ENCODE results near the gene MTG1.
"Not testable (repeated sequence)": the region's sequence is repeated elsewhere in the genome, so short reads cannot be mapped to it uniquely, and the experiment has no call there.

MTG1 gene

GRCh38 chr10:133422807-133423771, 29.1 kb downstream of the MTG1 start:
- no peaks in the 10 kb centered on the region for H3K27me3 ChIP-seq (ENCODE audit: insufficient read depth, low read length, poor library complexity, severe bottlenecking)
- no peak overlapping the region for H3K4me3 ChIP-seq (ENCODE audit: low read length, poor library complexity, severe bottlenecking)
- H3K4me2 ChIP-seq (ENCODE audit: low read depth, low read length, poor library complexity, severe bottlenecking): no peak overlapping the region
- no peaks in the 10 kb centered on the region for H3K9me3 ChIP-seq (ENCODE audit: insufficient read depth, low read depth, low read length)
- no peaks in the 10 kb centered on the region for H3K79me2 ChIP-seq (ENCODE audit: insufficient read depth, low read length)
- H2AFZ ChIP-seq (ENCODE audit: low read length): no peak overlapping the region
- H3K9ac ChIP-seq (ENCODE audit: low read depth, low read length, poor library complexity, severe bottlenecking): no peak overlapping the region
- H3K4me1 ChIP-seq (ENCODE audit: insufficient read depth, low read length, poor library complexity, severe bottlenecking): no peaks in the 10 kb centered on the region
- peaks cover 6% of the 10 kb centered on the region; the same call in 1 of the 2 replicates for H3K36me3 ChIP-seq (ENCODE audit: insufficient read depth, low read length)
- no peaks in the 10 kb centered on the region for H3F3A ChIP-seq (ENCODE audit: low read depth)
- no peak for TF ChIP-seq EZH2phosphoT487 (IDR thresholded peaks at IDR 0.05; ENCODE audit: borderline replicate concordance)
- no peaks in the 10 kb centered on the region for H4K20me1 ChIP-seq (ENCODE audit: insufficient read depth, low read length, poor library complexity, severe bottlenecking)
- no peaks in the 10 kb centered on the region for H3K9me2 ChIP-seq (replicated peaks; ENCODE audit: low read depth, low read length)

- H3K27me3 ChIP-seq (ENCODE audit: insufficient read depth, low read length, poor library complexity, severe bottlenecking); H3K9me3 ChIP-seq (ENCODE audit: insufficient read depth, low read depth, low read length); H3F3A ChIP-seq (ENCODE audit: low read depth); H2AFZ ChIP-seq (ENCODE audit: low read length); H3K9me2 ChIP-seq (replicated peaks; ENCODE audit: low read depth, low read length); H3K9ac ChIP-seq (ENCODE audit: low read depth, low read length, poor library complexity, severe bottlenecking); H3K4me3 ChIP-seq (ENCODE audit: low read length, poor library complexity, severe bottlenecking); H3K4me1 ChIP-seq (ENCODE audit: insufficient read depth, low read length, poor library complexity, severe bottlenecking); H3K79me2 ChIP-seq (ENCODE audit: insufficient read depth, low read length); H3K4me2 ChIP-seq (ENCODE audit: low read depth, low read length, poor library complexity, severe bottlenecking); H3K36me3 ChIP-seq (ENCODE audit: insufficient read depth, low read length); H4K20me1 ChIP-seq (ENCODE audit: insufficient read depth, low read length, poor library complexity, severe bottlenecking): not testable (repeated sequence)
These were observed 30.1 kb downstream of the MTG1 start for GRCh38 chr10:133424102-133424501.

GRCh38 chr10:133424601-133425000, 30.6 kb downstream of the MTG1 start, which contains the start of gene SPRN:
SPRN (minus strand) TSS chr10:133424625; CDS start chr10:133423681, 944 bp downstream.
- not testable (repeated sequence) for H3K9me2 ChIP-seq (replicated peaks; ENCODE audit: low read depth, low read length); H3K9ac ChIP-seq (ENCODE audit: low read depth, low read length, poor library complexity, severe bottlenecking); H3K27me3 ChIP-seq (ENCODE audit: insufficient read depth, low read length, poor library complexity, severe bottlenecking); H4K20me1 ChIP-seq (ENCODE audit: insufficient read depth, low read length, poor library complexity, severe bottlenecking); H3F3A ChIP-seq (ENCODE audit: low read depth); H3K4me3 ChIP-seq (ENCODE audit: low read length, poor library complexity, severe bottlenecking); H3K9me3 ChIP-seq (ENCODE audit: insufficient read depth, low read depth, low read length); H2AFZ ChIP-seq (ENCODE audit: low read length); H3K4me2 ChIP-seq (ENCODE audit: low read depth, low read length, poor library complexity, severe bottlenecking); H3K36me3 ChIP-seq (ENCODE audit: insufficient read depth, low read length); H3K4me1 ChIP-seq (ENCODE audit: insufficient read depth, low read length, poor library complexity, severe bottlenecking); H3K79me2 ChIP-seq (ENCODE audit: insufficient read depth, low read length)

GRCh38 chr10:133429571-133429970, 35.6 kb downstream of the MTG1 start:
- not testable (repeated sequence) for H3K9me2 ChIP-seq (replicated peaks; ENCODE audit: low read depth, low read length); H3K36me3 ChIP-seq (ENCODE audit: insufficient read depth, low read length); H2AFZ ChIP-seq (ENCODE audit: low read length); H3K4me3 ChIP-seq (ENCODE audit: low read length, poor library complexity, severe bottlenecking); H3K79me2 ChIP-seq (ENCODE audit: insufficient read depth, low read length); H3K9ac ChIP-seq (ENCODE audit: low read depth, low read length, poor library complexity, severe bottlenecking); H3K4me1 ChIP-seq (ENCODE audit: insufficient read depth, low read length, poor library complexity, severe bottlenecking); H3K9me3 ChIP-seq (ENCODE audit: insufficient read depth, low read depth, low read length); H3K27me3 ChIP-seq (ENCODE audit: insufficient read depth, low read length, poor library complexity, severe bottlenecking); H4K20me1 ChIP-seq (ENCODE audit: insufficient read depth, low read length, poor library complexity, severe bottlenecking); H3K4me2 ChIP-seq (ENCODE audit: low read depth, low read length, poor library complexity, severe bottlenecking); H3F3A ChIP-seq (ENCODE audit: low read depth)

- not testable (repeated sequence) for H3F3A ChIP-seq (ENCODE audit: low read depth); H3K9ac ChIP-seq (ENCODE audit: low read depth, low read length, poor library complexity, severe bottlenecking); H3K79me2 ChIP-seq (ENCODE audit: insufficient read depth, low read length); H3K36me3 ChIP-seq (ENCODE audit: insufficient read depth, low read length); H3K4me1 ChIP-seq (ENCODE audit: insufficient read depth, low read length, poor library complexity, severe bottlenecking); H3K4me3 ChIP-seq (ENCODE audit: low read length, poor library complexity, severe bottlenecking); H3K9me2 ChIP-seq (replicated peaks; ENCODE audit: low read depth, low read length); H4K20me1 ChIP-seq (ENCODE audit: insufficient read depth, low read length, poor library complexity, severe bottlenecking); H2AFZ ChIP-seq (ENCODE audit: low read length); H3K27me3 ChIP-seq (ENCODE audit: insufficient read depth, low read length, poor library complexity, severe bottlenecking); H3K9me3 ChIP-seq (ENCODE audit: insufficient read depth, low read depth, low read length); H3K4me2 ChIP-seq (ENCODE audit: low read depth, low read length, poor library complexity, severe bottlenecking)
These were observed 38.1 kb downstream of the MTG1 start for GRCh38 chr10:133431888-133432613.

GRCh38 chr10:133432789-133433188, 38.8 kb downstream of the MTG1 start:
- H3K27me3 ChIP-seq (ENCODE audit: insufficient read depth, low read length, poor library complexity, severe bottlenecking); H3K9ac ChIP-seq (ENCODE audit: low read depth, low read length, poor library complexity, severe bottlenecking); H3K4me3 ChIP-seq (ENCODE audit: low read length, poor library complexity, severe bottlenecking); H3K79me2 ChIP-seq (ENCODE audit: insufficient read depth, low read length); H3F3A ChIP-seq (ENCODE audit: low read depth); H3K9me2 ChIP-seq (replicated peaks; ENCODE audit: low read depth, low read length); H3K9me3 ChIP-seq (ENCODE audit: insufficient read depth, low read depth, low read length); H2AFZ ChIP-seq (ENCODE audit: low read length); H4K20me1 ChIP-seq (ENCODE audit: insufficient read depth, low read length, poor library complexity, severe bottlenecking); H3K36me3 ChIP-seq (ENCODE audit: insufficient read depth, low read length); H3K4me2 ChIP-seq (ENCODE audit: low read depth, low read length, poor library complexity, severe bottlenecking); H3K4me1 ChIP-seq (ENCODE audit: insufficient read depth, low read length, poor library complexity, severe bottlenecking): not testable (repeated sequence)

Measured in Loucy (cell line).